GM18868 (cell line): ENCODE results near the gene LUZP2.

Experiments
- ATAC-seq: cut with Tn5 transposase; IDR thresholded peaks from one replicate; pipeline ENCODE4 v1.9.1; 2021; ENCODE audit warnings: mild to moderate bottlenecking, moderate library complexity; ENCODE audit not compliant: unreplicated experiment

LUZP2 gene

DNA sequence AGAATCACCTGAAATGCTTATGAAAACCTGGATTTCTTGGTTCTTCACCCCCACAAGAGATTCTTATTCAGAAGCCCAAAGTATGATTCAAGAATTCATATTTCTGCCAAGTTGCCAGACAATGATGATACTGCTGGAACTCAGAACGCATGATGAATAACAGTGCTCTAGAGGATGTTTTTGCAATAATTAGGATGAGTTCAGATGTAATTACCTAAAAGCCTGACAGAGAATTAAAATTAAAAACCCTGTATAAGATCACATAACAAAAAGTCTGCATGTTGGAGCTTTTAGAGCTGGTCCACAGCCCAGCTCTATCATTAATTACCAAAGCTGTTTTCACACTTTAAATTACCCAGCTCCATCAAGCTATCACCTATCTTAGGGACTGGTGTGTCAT lies 211.8 kb downstream of the LUZP2 start:
- ATAC-seq = no peak

DNA sequence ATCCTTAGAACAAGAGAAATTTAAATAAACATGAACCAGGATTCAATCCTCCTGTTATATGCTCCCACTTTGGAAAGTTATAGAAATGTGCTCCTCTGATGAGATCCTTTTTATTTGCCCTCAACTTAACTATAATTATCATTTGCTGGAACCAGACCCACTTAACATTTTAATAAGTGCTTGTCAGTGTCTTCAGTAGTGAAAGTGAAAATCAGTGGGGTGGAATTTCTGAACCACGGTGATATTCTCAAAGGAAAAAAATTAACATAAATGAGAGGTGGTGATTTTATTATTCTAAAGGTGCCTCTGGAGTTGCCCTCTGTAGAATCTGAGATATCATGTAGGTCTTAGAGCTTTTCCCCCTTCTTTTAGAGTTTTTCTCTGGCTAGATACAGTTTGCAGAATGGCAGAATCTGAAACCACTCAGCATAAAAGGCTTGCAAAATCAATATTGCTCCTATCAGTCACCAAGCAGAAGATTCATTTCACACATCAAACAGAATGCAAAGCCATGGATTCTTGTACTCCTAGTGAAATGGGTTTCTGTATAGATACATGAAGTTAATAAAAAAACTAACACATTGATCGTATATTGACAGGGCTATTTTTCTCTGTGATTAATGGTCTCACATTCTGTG lies 213.2 kb downstream of the LUZP2 start:
- no peak for ATAC-seq

DNA sequence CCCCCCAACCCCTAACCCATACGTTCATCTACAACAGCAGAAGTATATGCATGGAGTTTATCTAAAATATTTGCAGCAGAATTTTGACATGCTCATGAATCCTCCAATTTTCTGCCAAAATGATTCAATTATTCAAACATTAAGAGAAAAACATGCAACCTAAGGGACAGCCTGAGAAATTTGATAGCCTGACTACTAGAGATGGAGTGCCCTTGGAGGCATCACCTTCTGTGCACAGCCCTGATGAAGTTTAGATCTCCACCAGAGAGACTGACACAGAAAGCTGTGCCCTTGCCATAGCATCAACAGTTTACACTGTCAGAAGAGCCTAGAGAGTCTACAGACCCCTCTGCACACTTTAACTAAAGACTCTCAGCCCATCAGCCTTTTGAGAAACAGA lies 217.7 kb downstream of the LUZP2 start:
- ATAC-seq = no peak

DNA sequence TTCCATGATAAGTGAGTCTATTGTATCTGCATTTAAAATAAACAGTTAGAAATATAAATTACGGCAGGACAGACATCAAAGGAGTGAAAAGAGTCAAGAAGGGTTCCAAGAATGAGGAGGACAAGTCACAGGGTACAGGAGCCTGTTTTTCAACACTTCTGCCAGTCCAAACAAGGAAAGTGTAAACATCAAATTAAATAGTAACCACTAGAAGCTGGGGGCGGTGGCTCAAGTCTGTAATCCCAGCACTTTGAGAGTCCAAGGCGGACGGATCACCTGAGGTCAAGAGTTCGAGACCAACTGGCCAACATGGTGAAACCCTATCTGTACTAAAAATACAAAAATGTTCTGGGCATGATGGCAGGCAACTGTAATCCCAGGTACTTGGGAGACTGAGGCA lies 219.6 kb downstream of the LUZP2 start:
- no peak for ATAC-seq

DNA sequence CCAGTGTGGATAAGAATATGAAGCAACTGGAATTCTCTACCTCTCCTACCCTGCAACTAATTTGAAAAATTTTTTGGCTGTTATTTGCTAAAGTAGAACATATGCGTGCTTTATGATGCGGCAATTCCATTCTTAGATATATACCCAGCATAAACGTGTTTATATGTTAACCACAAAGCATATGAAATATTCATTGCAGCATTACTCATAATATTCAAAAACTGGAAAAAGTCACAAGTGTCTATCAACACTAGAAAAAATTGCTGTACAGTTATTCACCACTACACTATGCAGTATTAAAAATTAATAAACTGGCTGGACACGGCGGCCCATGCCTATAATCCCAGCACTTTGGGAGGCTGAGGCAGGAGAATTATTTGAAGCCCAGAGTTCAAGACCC lies 226.4 kb downstream of the LUZP2 start:
- ATAC-seq = no peak

DNA sequence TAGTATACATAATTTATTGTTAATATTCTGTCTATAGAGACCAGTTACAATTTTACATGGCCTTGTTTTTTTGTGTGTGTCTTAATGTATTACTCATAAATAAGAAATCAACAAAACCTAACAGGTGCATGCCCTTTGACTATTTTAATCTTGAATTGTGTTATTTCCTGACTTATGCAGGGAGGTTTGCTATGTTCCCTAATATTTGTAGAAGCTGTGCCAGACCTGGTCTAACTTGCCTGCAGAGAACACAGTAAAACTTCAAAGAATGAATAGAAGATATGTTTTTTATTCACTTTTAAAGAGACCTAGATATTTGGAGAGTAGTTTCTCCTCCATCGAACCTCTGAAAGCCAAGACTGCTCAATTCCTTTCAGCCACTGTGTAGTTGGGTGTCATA lies 234.7 kb downstream of the LUZP2 start:
- no peak for ATAC-seq

DNA sequence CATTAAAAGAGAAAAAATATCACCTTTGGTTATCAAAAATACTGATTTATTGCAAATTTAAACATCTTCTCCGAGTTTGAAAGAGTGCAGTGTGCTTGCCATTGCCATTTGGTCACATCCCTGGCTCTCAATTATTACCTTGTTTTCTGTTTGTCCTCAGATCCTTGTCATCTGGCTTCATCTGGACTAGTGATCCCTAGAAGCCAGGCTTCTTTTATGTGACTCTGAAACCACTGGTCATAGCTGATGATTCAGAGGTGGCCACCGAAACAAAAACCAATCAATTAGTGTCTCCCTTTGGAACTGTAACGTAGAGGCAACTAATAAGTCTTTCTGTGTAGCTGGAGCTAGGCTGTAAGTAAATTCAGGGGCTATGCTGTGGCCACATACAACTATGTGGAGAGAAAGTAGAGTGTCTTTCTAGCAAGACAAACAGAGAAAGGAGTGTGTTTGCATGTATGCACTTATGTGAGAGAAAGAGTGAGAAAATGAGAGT lies 237.9 kb downstream of the LUZP2 start:
- ATAC-seq = no peak

DNA sequence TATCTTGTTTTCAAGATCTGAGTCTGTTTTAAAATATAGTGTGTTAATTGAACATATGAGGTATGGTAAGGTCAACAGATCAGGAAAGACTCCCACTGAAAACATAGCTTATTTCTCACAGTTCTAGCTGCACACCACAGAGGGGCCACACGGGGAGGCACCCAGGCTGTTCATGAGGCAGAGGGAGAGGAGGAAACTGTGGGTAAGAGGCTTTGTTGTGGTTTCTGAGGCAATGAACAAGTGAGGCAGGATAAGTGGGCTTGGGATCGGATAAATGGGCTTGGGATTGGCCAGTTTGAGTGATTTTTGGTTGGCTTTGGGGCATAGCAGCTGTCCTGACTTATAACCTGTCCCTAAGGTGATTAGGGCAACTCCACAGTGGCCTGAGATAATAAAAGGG lies 242.1 kb downstream of the LUZP2 start:
- no peak for ATAC-seq

DNA sequence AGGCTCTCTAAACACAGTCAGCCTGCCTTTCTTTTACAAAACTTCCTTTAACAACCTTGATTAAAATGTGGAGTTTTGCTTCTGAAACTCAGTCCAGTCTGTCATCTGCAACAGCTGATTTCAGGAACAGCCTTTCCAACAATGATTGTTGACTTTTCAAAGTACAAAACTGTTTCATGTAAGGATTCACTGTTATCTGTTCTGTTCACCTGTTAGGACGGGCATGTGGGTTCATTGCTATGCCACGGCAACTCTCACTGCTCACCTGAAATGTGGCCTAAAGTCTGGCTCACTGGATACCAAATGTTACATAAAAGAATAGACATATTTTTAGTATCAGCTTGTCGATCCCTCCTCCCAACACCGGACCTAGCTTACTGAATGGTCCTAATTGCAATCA lies 242.8 kb downstream of the LUZP2 start:
- ATAC-seq = no peak

DNA sequence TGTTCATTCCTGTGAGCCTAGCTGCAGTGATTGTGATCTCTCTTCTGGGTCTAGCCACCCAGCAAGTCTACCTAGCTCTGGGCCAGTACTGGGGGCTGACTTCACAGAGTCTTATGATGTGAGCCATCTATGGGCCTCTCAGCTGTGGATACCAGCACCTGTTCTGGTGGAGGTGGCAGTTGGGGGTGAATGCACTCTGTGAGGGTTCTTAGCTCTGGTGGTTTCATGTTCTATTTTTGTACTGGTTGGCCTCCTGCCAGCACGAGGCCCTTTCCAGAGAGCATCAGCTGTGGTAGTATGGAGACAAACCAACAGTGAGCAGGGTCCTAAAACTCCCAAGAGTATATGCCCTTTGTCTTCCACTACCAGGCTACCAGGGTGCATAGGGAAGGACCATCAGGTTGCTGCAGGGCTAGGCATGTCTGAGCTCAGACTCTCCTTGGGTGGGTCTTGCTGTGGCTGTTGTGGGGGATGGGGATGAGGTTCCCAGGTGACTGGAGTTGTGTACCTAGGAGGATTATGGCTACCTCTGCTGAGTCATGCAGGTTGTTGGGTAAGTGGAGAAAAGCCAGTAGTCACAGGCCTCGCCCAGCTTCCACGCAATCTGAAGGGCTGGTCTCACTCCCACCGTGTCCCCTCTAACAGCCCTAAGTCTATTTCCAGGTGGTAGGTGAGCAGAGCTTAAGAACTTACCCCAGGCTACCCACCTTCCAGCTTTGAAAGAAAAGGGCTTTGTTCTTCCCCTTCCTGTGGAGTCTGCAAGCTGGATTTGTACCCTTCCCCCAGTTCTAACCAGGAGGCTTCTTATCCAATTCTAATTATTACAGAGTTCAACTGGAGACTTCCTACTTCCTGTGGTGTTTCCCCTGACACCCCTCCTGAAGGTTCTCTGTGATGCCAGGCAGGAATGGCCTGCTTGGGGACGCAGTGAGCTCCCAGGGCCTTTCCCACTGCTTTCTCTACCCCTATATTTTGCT lies 250.7 kb downstream of the LUZP2 start:
- no peak for ATAC-seq

DNA sequence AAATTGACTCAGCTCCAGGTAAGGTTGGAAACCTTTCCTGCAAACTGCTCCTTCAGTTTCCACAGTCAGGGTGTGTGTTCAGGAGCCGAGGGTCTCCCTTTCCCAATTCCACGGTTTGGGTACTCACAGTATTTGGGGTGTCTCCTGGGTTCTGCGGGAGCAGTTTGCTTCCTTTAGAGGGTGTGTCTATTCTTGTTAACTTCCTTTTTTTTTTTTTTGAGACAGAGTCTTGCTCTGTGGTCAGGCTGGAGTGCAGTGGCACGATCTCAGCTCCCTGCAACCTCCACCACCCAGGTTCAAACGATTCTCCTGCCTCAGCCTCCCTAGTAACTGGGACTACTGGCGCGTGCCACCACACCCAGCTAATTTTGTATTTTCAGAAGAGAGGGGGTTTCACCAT lies 251.4 kb downstream of the LUZP2 start:
- no peak for ATAC-seq

DNA sequence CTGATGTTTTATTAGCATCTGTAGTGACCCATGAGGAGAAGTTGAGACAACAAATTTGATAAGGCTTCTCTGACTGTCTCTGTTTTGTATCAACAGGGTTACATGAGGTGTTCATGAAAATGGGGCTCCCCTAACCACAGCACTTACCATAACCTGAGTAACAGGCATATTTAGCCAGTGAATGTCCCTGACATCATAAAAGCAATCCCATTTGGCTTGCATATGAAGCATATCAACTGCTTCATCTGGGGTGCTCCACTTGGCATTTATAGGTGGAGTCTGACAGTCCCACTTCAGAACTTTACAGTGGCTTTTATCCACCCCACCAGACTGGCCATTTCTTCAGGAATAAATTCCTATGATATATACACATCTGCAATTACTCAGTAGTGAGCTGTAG lies 257.6 kb downstream of the LUZP2 start:
- no peak for ATAC-seq

DNA sequence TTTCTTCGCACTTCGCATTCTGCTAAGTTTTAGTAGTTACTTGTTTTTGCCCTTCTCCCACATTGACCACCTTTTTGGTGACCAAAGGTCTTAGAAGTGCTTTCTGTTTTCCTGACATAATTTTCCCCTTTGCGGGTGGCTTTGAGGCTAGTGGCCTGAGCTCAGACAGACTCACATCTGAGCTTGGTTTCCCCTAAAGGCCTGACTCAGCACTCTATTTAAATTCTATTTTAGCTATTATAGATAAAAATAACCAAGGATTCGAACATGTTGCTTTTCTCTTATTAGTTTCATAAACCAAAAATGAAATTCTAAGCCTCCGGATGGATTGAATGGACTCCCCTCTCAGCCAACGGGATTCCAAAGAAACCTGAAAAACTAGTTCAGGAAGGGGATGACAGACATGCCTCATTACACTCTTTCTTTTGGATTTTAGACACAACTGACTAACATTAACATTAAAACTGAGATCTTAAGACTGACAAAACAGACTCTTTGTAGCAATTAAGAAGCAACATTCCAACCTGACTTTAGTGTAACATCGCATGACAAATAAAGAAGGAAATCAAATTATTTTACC lies 258.5 kb downstream of the LUZP2 start:
- ATAC-seq = no peak

DNA sequence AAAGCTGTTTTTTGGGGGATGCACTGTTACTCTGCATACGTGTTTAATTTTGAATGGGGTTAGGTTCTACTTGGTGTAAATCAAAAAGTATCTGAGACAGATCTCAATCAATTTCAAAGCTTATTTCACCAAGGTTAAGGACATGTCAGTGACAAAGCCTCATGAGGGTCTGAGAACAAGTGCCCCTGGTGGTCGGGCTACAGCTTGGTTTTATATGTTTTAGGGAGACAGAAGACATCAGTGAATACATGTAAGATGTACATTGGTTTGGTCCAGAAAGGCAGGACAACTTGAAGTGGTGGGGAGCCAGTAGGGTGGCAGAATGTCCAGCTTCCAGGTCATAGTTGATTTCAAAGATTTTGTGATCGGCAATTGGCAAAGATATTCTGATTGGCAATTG lies 262.9 kb downstream of the LUZP2 start:
- no peak for ATAC-seq

DNA sequence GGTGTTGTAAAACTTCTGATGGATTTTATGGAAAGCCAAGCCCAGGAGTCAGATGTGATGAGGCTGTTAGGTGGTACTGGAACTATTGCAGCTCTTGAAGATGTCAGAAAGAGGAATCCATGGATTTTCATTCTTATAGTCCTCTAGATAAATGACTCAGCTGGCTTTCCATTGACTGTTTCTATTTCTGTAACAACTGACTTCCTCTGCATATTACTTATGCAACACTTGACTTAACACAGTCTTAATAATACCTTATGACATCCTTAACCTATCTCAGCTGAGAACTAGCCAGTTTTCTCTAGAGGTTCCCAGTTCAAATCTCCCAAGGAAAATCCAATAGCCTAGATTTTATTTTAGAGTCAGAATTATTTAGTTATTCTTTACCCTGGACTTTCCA lies 263.8 kb downstream of the LUZP2 start:
- no peak for ATAC-seq

DNA sequence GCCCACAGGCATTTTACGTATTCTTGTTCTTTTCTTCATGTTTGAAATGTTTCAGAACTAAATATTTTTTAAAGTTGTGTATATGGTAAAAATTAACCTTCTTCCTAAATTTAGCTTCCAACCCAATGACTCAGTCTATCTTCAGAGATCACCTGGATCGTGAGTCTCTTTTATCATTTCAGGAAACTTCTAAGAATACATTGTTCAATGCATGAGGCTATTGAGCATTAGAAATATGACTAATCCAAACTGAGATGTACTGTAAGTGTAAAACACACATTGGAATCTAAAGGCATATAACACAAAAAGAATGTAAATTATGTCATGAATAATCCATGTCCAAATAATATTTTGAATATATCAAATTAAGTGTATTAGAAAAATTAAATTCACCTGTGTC lies 265.2 kb downstream of the LUZP2 start:
- ATAC-seq = no peak

DNA sequence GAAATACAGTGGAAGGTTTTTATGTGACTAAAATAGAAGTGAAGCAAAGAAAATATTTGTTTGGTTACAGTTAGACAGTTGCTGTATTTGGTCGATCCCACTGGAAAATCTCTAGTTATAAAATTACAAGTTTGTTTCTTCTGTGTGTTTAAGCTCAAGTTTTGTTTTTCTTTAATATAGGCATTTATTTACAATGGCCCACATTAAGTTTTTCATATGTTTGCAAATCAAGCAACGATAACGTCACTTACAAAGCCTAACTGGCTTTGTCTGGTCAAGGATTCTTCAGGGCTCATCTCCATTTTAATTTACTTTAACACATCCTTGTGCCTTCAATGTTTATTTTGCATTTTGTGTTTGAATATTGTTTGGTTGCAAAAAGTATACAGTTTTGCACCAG lies 270.6 kb downstream of the LUZP2 start:
- no peak for ATAC-seq

DNA sequence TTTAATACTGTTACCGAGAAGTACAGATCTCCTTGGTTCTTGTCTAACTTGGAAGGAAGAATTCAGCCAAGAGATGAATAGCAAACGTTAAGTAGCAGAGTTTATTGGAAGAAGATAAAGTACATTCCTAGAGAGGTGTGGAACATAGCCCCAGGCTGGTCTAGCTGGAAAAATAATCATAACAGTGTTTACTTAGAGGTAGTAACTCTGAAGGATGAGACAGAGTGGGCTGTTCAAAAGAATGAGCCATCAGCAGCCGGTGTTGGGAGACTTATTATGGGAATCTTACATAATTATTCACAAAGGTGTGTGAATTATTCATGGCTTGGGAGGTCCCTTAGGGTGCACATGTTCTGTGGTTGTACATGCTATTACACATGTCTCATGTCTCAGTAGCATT lies 276.5 kb downstream of the LUZP2 start:
- no peak for ATAC-seq

DNA sequence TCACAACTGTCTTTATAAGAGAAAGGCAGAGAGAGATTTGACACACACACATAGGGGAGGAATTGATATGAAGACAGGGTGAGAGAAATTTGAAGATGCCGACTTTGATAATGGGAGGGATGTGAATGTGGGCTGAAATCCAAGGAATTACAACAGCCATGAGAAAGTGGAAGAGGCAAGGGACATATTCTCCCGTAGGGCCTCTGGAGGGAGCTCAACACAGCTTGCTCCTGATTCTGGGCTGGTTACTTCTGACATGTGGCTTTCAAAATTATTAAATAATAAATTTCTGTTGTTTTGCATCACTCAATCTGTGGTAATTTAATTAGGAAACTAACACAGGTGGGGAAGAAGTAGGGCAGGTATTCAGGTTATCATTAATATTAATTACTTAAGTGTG lies 282.9 kb downstream of the LUZP2 start:
- ATAC-seq = no peak

DNA sequence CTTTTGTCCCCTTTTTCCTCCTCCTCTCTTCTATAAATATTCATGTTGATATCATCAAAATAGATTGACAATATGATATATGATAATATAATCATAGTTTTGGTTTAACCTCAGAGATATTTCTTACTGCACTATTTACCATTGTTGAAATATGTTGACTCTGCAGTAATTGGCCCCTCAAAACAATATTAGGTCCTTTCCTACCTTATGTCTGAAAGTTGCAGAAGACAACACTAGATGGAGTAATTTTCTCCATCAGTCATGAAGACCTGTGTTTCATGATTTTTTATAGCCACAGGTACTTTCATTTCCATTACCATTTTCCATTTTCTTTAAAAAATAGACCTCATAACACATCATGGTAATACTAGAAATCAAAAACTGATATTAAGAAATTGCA lies 284.4 kb downstream of the LUZP2 start:
- ATAC-seq = no peak

DNA sequence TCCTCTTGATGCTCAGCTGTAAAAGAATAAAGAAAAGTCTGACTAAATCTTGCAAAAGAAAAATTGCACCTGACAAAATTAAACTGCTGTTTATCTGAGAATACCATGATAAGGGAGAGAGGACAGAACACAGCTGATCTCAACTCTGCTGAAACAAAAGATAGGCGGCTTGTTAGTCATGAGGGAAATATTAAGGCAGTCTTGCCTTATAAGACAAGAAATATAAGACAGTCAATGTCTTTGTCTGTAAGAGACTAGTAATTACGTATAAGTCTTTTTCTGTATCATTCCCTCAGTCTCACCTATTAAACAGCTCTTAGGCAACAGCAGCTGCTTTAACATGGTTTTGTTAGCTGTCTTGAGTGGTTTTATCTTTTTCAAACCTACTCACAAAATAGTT lies 296.6 kb downstream of the LUZP2 start:
- no peak for ATAC-seq

DNA sequence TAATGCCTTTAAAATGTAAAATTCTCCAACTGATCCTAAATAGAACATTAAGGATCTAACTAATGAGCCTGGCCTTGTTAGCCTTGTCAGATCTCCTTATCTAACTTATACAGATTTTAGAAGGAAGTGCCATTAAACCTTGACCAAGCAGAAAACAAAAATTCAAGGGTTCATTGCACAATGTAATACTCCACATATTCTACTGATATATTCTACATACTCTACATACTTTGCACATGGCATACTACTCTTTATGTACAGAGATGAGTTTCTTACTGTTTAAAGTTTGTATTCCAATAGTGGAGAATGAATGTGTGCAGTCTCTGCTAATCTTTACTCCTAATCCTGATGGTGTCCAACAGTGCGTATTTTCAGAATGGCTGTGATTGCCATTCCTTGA lies 297.2 kb downstream of the LUZP2 start:
- no peak for ATAC-seq
